AG09309 (cell line): ENCODE measurements around the gene STK38L.
A peak's percentile ranks its signal among the peaks of the same experiment; 100 is the strongest.

Experiments
- DNase-seq: peaks from one replicate; pipeline ENCODE4 v3.0.0-alpha.2; 2010; ENCODE audit warnings: low read depth
- H3K4me3 ChIP-seq: 2 replicates; pipeline ENCODE4 v1.5.1; 2011; ENCODE audit warnings: mild to moderate bottlenecking, low read depth, low read length, moderate library complexity; ENCODE audit not compliant: control insufficient read depth
- CTCF ChIP-seq: IDR thresholded peaks from 2 replicates; pipeline ENCODE4 v1.5.1; 2011; ENCODE audit warnings: mild to moderate bottlenecking, low read depth, low read length, inconsistent platforms; ENCODE audit not compliant: insufficient read depth, control insufficient read depth; ENCODE audit errors: missing control alignments

The STK38L gene

GRCh38 chr12:27359578-27360340, 115.7 kb downstream of the STK38L start:
- DNase-seq = no peak
- no peak overlapping the region for H3K4me3 ChIP-seq
- TF ChIP-seq CTCF = no peak

GRCh38 chr12:27361372-27361771, 117.3 kb downstream of the STK38L start:
- TF ChIP-seq CTCF = no peak
- peak; percentile 38 for DNase-seq
- H3K4me3 ChIP-seq = no peak overlapping the region

GRCh38 chr12:27366621-27367020, 122.5 kb downstream of the STK38L start:
- H3K4me3 ChIP-seq = no peak overlapping the region
- TF ChIP-seq CTCF = no peak
- no peak for DNase-seq

GRCh38 chr12:27367078-27367477, 123.0 kb downstream of the STK38L start:
- no peak for DNase-seq
- no peak for TF ChIP-seq CTCF
- no peak overlapping the region for H3K4me3 ChIP-seq
